Colonic mucosa (tissue), 4 donors: ENCODE data around the gene TRAPPC14. TPM values are rescaled to one million over a fixed set of nuclear protein-coding genes. Genes with fewer than 3 reads are reported as not detected.
A peak's percentile ranks its signal among the peaks of the same experiment; 100 is the strongest.
"Not testable (repeated sequence)": the region's sequence is repeated elsewhere in the genome, so short reads cannot be mapped to it uniquely, and the experiment has no call there.

Experiments
- DNase-seq: peaks from one replicate; pipeline ENCODE4 v3.0.0-alpha.2; 2020
- H3K27ac ChIP-seq: fragments of 200-600 bp; one replicate; pipeline ENCODE4 v1.8.0; 2021
- H3K27me3 ChIP-seq: fragments of 200-600 bp; one replicate; pipeline ENCODE4 v1.8.0; 2021
- H3K36me3 ChIP-seq: fragments of 200-600 bp; one replicate; pipeline ENCODE4 v1.8.0; 2021
- H3K4me1 ChIP-seq: fragments of 200-600 bp; one replicate; pipeline ENCODE4 v1.8.0; 2021; ENCODE audit warnings: mild to moderate bottlenecking
- H3K4me3 ChIP-seq: fragments of 200-600 bp; one replicate; pipeline ENCODE4 v1.8.0; 2021
- H3K9ac ChIP-seq, 2 donors: one replicate each; pipeline ENCODE4 v1.7.0; 2013; ENCODE audit warnings: control low read depth in 2 of 2, low read depth in 2 of 2, low read length in 2 of 2
- H3K9me3 ChIP-seq: fragments of 200-600 bp; one replicate; pipeline ENCODE4 v1.8.0; 2021
- intact Hi-C: fragments of 100-400 bp; cut with DNase I; formaldehyde crosslinking; loops from one replicate; pipeline ENCODE4 v1.14.1; 2022
- total RNA-seq, 2 donors: library from RNA; stranded (reverse); fragmentation: NEBNext Ultra II Directional in 1 of 2; extraction: Animal tissue kit (Norgen Biotek cat#: 25700) in 1 of 2; gene quantifications; one replicate each; pipeline ENCODE4 v1.2.1, GENCODE V29; 2021
- TF ChIP-seq, protein P1 (sequence below): fragments of 200-600 bp; IDR thresholded peaks from one replicate; pipeline ENCODE4 v1.8.0; 2022; ENCODE audit warnings: antibody characterized with exemption, mild to moderate bottlenecking
- donor health status: healthy.
- donor health status: DM: no; HTN: no; CAD: no.
- donor health status: DM: no; HTN: no; CAD: no.

Gene TRAPPC14
- total RNA-seq, 2 donors from 2014 or later, result 40.3 to 69.5 TPM

DNA sequence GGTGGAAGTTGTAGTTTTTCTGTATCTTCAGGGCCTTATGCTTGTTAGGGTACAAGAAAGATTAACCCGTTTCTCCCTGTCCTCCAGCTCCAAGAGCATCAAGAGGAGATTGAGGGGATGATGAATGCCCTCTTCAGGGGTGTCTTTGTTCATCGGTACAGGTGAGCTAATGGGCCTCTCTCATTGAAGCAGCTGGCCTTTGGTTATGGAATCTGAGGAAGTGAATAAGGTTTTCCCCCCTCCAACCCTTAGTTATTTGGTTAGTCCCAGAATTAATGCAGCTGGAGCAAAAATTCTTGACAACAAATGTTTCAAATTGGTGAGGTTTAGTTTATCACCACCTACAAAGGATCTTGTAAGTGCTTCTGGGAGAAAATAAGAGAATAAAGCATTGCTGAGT lies 36.7 kb upstream of the TRAPPC14 start:
- Histone ChIP-seq H3K27ac (no peak overlapping the region), H3K9ac (peak overlapping the region in 1 of 2 donors; percentile 24), H3K9me3 (no peaks in the 10 kb centered on the region), H3K4me3 (no peak overlapping the region), H3K27me3 (no peaks in the 10 kb centered on the region), H3K4me1 (no peaks in the 10 kb centered on the region), H3K36me3 (no peaks in the 10 kb centered on the region)
- DNase-seq, result no peak
- TF ChIP-seq, protein P1, sequence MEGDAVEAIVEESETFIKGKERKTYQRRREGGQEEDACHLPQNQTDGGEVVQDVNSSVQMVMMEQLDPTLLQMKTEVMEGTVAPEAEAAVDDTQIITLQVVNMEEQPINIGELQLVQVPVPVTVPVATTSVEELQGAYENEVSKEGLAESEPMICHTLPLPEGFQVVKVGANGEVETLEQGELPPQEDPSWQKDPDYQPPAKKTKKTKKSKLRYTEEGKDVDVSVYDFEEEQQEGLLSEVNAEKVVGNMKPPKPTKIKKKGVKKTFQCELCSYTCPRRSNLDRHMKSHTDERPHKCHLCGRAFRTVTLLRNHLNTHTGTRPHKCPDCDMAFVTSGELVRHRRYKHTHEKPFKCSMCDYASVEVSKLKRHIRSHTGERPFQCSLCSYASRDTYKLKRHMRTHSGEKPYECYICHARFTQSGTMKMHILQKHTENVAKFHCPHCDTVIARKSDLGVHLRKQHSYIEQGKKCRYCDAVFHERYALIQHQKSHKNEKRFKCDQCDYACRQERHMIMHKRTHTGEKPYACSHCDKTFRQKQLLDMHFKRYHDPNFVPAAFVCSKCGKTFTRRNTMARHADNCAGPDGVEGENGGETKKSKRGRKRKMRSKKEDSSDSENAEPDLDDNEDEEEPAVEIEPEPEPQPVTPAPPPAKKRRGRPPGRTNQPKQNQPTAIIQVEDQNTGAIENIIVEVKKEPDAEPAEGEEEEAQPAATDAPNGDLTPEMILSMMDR, result no peak
- intact Hi-C loops, result no loop called here

GRCh38 chr7:100192969-100193368 lies 34.4 kb upstream of the TRAPPC14 start:
- no peak overlapping the region for H3K4me3 ChIP-seq
- no peak overlapping the region for H3K9ac ChIP-seq
- TF ChIP-seq, protein P1, result no peak
- no peaks in the 10 kb centered on the region for H3K36me3 ChIP-seq
- intact Hi-C loops, result no loop called here
- H3K27me3 ChIP-seq, result no peaks in the 10 kb centered on the region
- H3K4me1 ChIP-seq, result no peaks in the 10 kb centered on the region
- DNase-seq, result no peak
- H3K9me3 ChIP-seq, result no peaks in the 10 kb centered on the region
- H3K27ac ChIP-seq, result no peak overlapping the region

- intact Hi-C loops, H3K9ac ChIP-seq, H3K27me3 ChIP-seq, H3K4me1 ChIP-seq, H3K9me3 ChIP-seq, H3K27ac ChIP-seq, H3K4me3 ChIP-seq, H3K36me3 ChIP-seq, DNase-seq: not testable (repeated sequence)
These were observed 33.8 kb upstream of the TRAPPC14 start for GRCh38 chr7:100192281-100192862.

- Histone ChIP-seq H3K36me3 (no peaks in the 10 kb centered on the region), H3K27ac (no peak overlapping the region), H3K9me3 (no peaks in the 10 kb centered on the region), H3K4me1 (no peaks in the 10 kb centered on the region), H3K9ac (no peak overlapping the region), H3K4me3 (no peak overlapping the region), H3K27me3 (no peaks in the 10 kb centered on the region)
- no peak for DNase-seq
- intact Hi-C loops, result no loop called here
- TF ChIP-seq, protein P1, result no peak
These were observed 33.3 kb upstream of the TRAPPC14 start for GRCh38 chr7:100191775-100192174.

- no peak for DNase-seq
- intact Hi-C loops, result no loop called here
- no peak overlapping the region for H3K27ac ChIP-seq
- H3K4me3 ChIP-seq, result no peak overlapping the region
- H3K9ac ChIP-seq, result no peak overlapping the region
- H3K27me3 ChIP-seq, result no peaks in the 10 kb centered on the region
- H3K36me3 ChIP-seq, result no peaks in the 10 kb centered on the region
- no peaks in the 10 kb centered on the region for H3K9me3 ChIP-seq
- H3K4me1 ChIP-seq, result no peaks in the 10 kb centered on the region
- TF ChIP-seq, protein P1, result peak; percentile 29
These were observed 31.7 kb upstream of the TRAPPC14 start for GRCh38 chr7:100190048-100190711.

DNA sequence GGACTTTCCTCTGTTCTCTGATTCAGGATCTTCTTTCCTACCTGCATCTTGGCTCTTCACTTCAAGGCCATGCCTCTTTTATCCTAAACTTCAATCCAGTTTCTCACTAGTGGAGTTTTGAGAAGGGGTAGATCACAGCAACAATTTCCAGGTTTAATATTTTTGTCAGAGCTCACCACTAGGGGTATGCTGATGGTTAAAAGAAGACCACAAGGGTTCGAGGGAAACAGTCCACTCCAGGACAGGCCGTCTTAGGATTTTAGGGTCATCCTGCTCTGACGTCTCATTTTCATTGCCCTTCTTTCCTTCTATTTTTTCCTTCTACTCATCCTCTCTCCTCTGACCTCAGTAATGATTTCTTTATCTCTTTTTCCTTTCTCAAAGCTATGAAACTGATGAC lies 30.5 kb upstream of the TRAPPC14 start:
- Histone ChIP-seq H3K36me3 (no peaks in the 10 kb centered on the region), H3K4me3 (no peak overlapping the region), H3K4me1 (no peaks in the 10 kb centered on the region), H3K9ac (no peak overlapping the region), H3K9me3 (no peaks in the 10 kb centered on the region), H3K27me3 (no peaks in the 10 kb centered on the region), H3K27ac (no peak overlapping the region)
- intact Hi-C loops, result no loop called here
- no peak for DNase-seq
- TF ChIP-seq, protein P1, result no peak
